MM.1S (cell line): ENCODE data around the gene GPA33.

Experiments used
- CTCF ChIP-seq: fragments of 300-600 bp; sonication (generic); IDR thresholded peaks from 2 replicates; pipeline ENCODE4 v1.5.1; 2016; ENCODE audit warnings: antibody characterized with exemption, low read length, mixed read lengths
- EZH2 ChIP-seq: fragments of 300-600 bp; sonication (generic); optimal IDR thresholded peaks from 2 replicates; pipeline ENCODE3; 2017; ENCODE audit warnings: low read depth, mild to moderate bottlenecking, antibody characterized with exemption, low read length, mixed read lengths

- TF ChIP-seq CTCF (no peak), EZH2 (no peak)
These were observed 74.0 kb downstream of the GPA33 start for GRCh38 chr1:167016100-167016750.
